ENCODE results near the gene CST4. TPM values are rescaled to one million over a fixed set of nuclear protein-coding genes. Genes with fewer than 3 reads are reported as not detected.
A peak's percentile ranks its signal among the peaks of the same experiment; 100 is the strongest.
"Not testable (repeated sequence)": the region's sequence is repeated elsewhere in the genome, so short reads cannot be mapped to it uniquely, and the experiment has no call there.

CST4 gene
- total RNA-seq, 1 experiment from 2014 or later, result not detected

DNA sequence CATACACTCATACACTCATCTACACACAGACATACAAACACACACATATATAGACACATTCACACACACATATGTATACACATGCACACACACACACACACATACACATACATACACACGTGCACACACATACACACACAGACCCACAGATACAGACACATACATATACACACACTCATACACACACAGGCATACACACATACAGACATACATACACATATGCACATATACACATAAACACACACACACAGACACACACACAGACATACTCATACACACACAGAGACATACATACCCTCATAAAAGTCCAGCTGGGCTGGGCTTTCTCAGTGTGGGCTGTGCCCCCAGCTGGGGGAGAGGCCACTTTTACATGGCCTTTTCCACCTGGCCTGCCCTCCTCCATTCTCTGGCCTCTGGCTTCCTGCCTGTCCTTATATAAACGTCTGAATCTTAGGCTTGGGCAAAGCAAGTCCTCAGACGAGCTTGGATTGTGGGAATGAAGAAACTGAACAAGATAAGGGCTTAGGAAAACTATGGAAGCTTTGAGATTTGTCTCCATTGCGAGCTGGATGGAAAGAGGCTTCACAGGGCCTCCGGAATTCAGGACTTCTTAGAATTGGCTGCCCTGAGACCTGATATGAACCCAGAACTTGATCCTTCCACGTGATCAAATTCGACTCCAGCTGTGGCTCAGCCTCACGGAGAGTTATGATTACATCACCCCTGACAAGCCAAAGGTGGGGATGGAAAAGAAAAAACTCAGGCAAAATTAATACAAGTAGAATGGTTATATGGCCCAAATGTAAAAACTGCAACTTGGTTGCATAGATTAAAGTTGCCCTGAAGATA is 28.6 kb downstream of the CST4 start:
- DNase-seq (ENCODE audit: low spot score), result no peak

GRCh38 chr20:23659610-23659988 is 29.2 kb downstream of the CST4 start:
- not testable (repeated sequence) for DNase-seq (ENCODE audit: low spot score)

DNA sequence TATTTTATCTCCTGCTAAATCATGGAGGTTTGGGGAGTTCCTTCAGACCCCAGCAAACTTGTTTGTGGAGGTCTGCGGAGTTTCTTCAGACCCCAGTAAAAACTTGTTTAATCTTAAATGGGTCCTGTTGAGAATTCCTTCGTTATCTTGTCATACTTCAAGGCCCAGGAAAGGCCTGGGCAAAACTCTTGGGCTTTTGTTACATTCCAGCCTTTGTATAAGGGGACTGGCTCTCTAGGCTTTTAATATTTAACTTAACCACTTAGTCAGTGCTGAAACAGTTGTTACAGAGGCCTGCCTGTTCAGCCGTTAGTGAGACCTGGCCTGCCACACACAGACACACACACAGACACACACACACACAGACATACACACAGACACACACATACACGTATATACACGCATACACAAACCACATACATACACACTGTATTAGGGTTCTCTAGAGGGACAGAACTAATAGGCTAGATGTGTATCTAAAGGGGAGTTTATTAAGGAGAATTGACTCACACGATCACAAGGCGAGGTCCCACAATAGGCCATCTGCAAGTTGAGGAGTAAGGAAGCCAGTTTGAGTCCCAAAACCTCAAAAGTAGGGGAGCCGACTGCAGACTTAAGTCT is 29.7 kb downstream of the CST4 start:
- no peak for DNase-seq (ENCODE audit: low spot score)

DNA sequence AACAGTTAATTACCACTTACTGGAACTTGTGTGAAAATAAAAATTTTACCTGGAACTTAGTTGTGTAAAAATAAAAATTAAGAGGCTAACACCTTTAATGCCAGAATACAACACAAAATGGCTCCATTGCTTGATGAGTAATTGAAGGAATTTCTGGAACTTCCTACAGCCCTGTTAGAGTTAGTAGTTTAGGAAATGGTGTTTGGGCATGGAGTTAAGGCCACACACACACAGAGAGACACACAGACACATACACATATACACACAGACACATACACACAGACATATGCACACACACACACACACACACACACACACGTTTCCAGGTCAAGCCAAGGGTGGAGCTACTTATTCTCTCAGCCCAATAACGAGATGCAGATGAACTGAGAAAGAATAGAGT is 30.5 kb downstream of the CST4 start:
- DNase-seq (ENCODE audit: low spot score), result no peak

- DNase-seq (ENCODE audit: low spot score), result no peak
These were observed 31.6 kb downstream of the CST4 start for GRCh38 chr20:23657202-23657601.

- DNase-seq (ENCODE audit: low spot score), result no peak
These were observed 32.5 kb downstream of the CST4 start for GRCh38 chr20:23656372-23656771.

DNA sequence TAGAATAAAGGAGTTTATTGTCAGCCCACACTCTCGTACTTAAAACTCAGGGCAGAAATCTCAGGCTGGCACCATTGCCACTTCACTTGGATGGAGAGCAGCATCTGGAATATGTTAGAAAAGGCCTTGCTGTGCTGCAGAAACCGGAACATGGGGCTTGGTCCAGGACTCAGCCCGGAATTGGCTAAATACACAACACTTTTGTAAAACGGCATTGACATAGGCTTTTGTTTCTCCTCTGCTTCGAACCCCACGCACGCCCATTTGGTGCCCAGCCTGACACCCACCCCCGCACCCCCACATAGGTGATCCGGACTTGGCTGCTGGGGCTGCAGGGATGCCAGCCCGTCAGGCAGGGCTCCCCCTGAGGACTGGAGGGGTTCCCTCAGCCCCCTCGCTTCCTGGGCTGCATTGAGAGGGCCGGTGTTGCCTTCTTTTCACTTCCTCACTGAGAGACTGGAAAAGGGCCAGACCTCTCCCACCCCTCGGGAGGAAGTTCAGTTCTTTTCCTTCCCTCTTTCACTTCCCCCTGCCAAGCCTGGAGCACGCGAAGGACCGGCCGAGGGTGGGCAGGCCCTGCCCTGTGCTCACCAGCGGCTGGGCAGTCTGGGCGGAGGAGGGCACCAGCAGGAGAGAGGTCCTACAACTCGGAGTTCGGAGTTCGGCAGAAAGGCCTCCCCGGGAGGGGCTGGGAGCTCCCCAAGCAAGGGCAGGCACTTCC is 33.2 kb downstream of the CST4 start:
- no peak for DNase-seq (ENCODE audit: low spot score)

DNA sequence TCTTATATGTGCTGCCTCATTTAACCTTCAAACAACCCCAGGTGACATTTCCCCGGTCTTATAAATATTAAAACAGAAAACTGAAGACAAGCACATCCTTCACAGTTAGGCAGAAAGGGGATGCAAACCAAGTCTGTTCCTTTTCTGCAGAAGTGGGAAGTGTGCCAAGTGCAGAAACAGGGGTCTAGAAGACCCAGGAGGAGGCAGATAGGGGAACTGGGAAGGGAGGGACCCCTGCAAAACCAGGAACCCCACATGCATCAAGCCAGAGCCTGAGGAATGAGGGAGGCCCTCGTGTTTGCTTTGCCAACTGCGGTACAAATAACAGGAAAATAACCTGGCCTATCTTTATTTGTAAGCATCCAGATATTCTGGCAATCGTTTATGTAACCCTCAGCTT is 34.1 kb downstream of the CST4 start:
- no peak for DNase-seq (ENCODE audit: low spot score)

DNA sequence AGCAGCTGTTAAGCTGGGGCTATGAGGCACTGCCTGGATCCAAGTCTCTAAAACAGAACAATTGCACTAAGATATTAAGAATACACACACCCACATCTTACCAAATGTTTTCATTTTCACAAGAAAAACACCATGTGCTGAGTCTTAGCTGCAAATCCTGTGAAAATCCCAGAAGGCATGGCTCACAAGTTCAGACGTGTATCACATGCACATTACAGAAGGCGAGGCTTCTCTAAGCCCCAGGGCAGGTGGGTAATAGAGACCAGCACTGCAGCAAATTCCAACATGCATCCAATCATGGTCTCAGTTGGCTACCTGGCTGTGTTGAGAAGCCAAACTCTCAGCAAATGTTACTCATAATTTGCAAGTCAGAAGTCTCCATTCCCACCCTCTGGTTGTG is 34.8 kb downstream of the CST4 start:
- DNase-seq (ENCODE audit: low spot score), result no peak

GRCh38 chr20:23653400-23653938 is 35.4 kb downstream of the CST4 start:
- no peak for DNase-seq (ENCODE audit: low spot score)

DNA sequence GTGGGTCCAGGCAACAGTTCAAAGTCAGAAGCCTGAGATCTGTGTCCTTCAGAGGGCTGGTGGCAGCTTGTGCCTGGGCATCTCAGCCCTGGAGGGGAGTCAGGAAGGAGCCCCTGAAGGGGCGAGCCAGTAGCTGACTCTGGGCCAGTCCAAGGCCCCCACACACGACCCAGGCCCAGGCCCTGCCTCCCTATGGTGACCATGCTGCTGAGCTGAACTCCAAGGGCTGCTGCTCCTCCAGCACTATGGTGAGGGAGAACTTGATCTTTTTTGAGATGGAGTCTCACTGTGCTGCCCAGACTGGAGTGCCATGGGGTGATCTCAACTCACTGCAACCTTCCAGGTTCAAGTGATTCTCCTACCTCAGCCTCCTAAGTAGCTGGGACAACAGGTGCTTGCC is 35.9 kb downstream of the CST4 start:
- DNase-seq (ENCODE audit: low spot score), result no peak

DNA sequence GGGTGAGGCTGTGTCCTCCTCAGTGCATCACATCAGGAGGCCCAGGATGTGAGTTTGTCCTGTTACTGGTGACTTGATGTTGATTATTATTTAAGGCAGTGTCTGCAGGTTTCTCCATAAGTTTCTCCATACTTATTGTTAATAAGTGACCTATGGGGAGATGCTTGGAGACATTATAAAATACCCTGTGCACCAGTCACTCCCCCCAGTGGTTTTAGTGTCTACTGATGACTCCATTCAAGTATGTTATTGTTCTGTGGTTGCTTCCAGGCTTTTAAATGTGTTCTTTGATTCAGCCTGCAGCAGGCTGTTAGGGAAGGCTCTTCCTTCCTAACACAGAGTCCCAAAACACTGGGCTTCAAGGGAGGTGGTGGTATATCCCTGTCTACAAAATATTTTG is 36.5 kb downstream of the CST4 start:
- DNase-seq (ENCODE audit: low spot score), result no peak

GRCh38 chr20:23651117-23651516 is 37.7 kb downstream of the CST4 start:
- DNase-seq (ENCODE audit: low spot score), result no peak

DNA sequence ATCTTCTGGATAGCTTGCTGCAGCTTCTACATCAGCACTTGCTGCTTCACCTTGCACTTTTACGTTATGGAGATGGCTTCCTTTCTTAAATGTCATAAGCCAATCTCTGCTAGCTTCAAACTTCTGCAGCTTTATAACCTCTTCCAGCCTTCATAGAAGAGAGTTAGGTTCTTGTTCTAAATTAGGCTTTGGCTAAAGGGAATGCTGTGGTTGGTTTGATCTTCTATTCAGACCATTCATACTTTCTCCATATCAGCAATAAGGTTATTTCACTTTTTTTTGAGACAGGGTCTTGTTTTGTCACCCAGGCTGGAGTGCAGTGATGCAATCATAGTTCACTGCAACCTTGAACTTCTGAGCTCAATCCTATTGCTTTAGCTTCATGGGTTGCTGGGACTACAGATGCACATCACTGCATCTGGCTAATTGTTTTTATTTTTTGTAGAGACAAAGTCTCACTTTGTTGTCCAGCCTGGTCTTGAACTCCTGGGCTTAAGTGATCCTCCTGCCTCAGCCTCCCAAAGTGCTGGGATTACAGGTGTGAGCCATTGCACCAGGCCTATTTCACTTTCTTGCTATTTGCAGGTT is 38.9 kb downstream of the CST4 start:
- DNase-seq (ENCODE audit: low spot score), result no peak

DNA sequence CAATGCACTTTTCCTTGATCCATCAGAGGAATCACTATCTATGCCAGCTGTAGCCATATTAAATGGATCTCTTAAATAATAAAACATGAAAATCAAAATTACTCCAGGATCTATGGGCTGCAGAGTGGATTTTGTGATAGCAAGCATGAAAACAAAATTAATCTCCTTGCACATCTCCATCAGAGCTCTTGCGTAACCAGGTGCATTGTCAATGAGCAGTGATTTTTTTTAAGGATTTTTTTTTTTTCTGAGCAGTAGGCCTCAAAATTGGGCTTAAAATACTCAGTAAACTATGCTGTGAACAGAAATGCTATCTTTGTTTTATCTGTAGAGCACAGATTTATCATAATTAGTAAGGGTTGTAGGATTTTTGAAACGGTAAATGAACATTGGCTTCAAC is 39.6 kb downstream of the CST4 start:
- DNase-seq (ENCODE audit: low spot score), result no peak

- DNase-seq (ENCODE audit: low spot score), result no peak
These were observed 41.5 kb downstream of the CST4 start for GRCh38 chr20:23647346-23647745.

DNA sequence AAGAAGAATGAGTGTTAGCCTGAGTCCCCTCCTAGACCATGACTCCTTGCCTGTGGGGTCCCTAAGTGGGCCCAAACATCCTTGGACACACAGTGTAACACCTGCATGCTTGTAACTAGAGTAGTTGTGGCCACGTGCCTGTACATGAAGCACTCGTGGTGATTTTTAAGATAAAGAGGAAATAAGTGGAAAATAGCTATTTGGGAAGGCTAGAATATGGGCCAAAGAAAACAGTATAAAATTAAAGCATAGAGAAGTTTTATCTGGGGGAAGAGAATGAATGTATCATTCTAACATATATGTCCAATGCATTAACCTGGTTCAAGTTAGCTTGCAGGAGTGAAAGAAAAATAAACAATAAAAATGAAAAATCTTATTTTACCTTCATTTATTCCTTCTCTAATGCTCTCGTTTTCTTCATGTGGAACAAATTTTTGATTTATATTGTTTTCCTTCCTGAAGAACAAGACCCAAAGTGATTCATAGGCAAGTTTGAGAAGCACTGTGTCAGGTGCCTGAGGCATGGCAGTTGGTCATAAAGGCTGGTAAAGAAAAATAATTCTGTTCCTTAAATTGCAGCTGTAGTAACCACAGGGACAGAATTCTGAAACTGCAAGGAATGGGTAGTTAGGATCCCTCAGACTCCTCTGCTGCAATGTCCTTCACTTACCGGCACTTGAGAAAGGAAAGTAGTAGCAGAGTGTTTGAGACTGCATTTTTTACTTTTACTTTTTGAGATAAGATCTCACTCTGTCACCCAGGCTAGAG is 42.5 kb downstream of the CST4 start:
- no peak for DNase-seq (ENCODE audit: low spot score)

DNA sequence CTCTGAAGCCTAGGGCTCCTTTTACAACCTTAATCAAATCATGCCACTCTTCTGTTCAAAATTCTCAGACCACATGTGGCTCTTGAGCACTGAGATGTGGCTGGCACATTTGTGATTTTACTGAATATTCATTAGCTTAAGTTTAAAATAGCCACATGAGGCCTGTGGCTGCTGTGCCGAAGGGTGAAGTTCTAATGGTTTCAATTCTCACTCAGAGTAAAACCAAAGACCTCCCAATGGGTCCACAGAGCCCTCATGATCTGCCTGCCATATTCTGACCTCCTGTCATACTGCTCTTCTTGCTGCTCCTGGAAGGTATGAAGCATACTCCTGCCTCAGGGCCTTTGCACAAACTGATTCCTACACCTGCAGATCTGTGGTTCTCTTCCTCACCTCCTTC is 43.3 kb downstream of the CST4 start:
- no peak for DNase-seq (ENCODE audit: low spot score)

GRCh38 chr20:23644164-23644563 is 44.7 kb downstream of the CST4 start:
- DNase-seq (ENCODE audit: low spot score), result no peak

DNA sequence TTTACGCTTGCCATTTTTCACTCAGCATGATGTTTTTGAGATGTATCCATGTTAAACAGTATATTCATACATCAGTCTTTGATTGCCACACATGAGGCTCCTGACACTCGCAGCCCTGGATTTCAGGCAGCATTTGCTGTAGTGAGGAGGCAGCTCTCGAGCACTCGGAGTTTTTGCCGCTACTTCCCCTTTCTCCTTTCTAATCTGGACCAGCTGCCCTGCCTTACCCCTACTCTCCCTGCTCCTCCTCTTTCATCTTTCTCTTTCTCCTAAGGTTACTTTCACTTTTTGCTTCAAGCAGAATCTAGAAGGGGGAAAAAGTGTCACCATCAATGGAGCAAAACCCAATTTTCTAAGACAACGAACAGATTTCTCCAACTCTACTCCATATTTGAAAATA is 45.2 kb downstream of the CST4 start:
- DNase-seq (ENCODE audit: low spot score), result no peak

GRCh38 chr20:23641936-23642751 is 46.7 kb downstream of the CST4 start:
- peak; percentile 78 for DNase-seq (ENCODE audit: low spot score)

All from A172 (cell line).